ENCODE data around the gene TSPAN9.
A peak's percentile ranks its signal among the peaks of the same experiment; 100 is the strongest.

The TSPAN9 gene

DNA sequence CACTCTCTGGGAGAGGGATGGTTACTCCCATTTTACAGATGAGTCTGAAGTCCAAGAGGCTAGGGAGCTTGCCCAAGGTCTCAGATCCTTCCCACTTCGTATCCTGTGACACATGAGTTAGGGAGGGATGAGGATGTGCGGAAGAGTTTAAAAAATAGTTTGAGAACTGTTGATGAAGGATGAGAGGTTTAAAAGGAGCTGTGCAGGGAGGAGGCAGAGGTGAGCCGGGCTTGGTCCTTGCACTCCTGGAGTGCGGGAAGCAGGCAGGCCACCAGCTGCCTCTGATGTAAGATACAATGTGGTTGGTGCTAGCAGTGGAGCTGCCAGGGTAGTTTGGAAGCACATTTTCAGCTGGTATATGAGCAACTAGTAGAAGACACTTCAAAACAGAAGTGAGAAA is 46.5 kb downstream of the TSPAN9 start:
- DNase-seq (ENCODE audit: low read depth): no peak

DNA sequence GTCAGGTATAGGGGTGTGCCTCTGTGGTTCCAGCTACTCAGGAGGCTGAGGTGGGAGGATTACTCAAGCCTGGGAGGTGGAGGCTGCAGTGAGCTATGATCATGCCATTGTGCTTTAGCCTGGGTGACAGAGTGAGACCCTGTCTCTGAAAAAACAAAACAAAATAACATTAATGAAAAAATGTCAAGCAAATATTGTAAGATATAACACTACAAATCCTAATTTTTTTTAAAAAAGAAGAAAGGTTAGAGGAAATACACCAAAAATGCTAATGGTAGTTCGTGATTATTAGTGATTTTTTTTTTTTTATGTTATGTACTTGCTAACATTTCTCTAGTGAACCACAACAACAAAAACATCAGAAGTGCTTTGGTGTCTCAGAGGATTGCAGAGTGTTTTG is 47.7 kb downstream of the TSPAN9 start:
- no peak for DNase-seq (ENCODE audit: low read depth)

DNA sequence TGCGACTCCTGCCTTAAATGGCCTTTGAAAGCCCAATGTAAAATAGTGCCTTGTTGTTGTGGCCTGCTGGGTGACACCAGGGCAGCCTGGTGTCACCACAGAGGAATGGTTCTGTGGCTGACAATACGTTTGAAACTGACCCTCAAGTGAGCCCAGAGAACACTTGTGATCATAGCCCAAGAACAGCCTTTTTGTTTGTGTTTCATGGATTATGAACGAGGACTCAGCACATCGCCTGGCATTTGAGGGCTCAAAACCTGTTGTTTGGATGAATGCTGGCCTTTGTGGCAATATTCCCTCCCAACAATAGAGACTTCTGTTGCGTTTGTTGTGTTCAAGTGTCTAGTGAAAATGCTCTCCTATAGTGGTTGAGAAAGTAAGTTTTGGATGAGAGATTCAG is 48.5 kb downstream of the TSPAN9 start:
- DNase-seq (ENCODE audit: low read depth): no peak

DNA sequence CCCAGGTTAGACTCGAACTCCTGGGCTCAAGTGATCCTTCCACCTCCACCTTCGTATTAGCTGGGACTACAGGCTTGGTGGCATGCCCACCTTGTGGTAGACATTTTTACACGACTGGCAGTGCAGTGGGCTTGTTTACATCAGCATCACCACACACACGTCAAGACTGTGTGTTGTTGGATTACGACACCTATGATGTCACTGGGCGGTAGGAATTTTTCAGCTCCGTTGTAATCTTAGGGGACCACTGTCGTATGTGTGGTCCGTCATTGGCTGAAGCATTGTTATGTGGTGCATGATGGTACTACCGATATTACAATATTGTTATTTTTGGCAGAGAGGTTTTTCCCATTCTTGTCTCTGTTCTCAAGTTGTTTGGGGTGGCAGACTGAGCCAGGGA is 50.7 kb downstream of the TSPAN9 start:
- DNase-seq (ENCODE audit: low read depth): no peak

DNA sequence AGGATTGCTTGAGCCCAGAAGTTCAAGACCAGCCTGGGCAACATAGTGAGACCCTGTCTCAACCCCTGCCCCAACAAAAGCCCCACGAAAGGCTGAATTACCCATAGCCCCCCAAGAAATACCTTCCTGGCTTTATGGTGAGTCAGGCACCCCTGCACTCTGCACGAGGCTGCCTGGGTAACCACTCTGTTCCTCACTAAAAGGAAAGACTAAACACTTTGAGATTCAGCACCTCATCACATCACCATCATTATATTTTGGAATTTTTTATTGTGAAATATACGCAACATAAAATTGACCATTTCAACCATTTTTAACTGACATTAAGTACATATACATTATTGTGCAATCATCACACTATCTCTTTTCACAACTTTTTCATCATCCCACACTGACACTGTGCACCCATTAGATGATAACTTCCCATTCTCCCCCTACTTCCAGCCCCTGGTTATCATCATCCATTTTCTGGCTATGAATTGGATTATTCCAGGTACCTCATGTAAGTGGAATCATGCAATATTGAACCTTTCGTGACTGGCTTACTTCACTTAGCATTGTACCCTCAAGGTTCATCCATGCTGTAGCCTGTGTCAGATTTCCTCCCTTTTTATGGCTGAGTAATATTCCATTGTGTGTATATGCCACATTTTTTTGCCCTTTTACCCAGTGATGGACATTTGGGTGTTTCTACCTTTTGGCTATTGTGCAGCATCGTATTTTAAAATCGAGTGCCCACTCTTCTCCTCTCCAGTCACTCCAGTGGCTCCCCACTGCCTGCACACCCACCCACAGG is 51.5 kb downstream of the TSPAN9 start:
- DNase-seq (ENCODE audit: low read depth): no peak

DNA sequence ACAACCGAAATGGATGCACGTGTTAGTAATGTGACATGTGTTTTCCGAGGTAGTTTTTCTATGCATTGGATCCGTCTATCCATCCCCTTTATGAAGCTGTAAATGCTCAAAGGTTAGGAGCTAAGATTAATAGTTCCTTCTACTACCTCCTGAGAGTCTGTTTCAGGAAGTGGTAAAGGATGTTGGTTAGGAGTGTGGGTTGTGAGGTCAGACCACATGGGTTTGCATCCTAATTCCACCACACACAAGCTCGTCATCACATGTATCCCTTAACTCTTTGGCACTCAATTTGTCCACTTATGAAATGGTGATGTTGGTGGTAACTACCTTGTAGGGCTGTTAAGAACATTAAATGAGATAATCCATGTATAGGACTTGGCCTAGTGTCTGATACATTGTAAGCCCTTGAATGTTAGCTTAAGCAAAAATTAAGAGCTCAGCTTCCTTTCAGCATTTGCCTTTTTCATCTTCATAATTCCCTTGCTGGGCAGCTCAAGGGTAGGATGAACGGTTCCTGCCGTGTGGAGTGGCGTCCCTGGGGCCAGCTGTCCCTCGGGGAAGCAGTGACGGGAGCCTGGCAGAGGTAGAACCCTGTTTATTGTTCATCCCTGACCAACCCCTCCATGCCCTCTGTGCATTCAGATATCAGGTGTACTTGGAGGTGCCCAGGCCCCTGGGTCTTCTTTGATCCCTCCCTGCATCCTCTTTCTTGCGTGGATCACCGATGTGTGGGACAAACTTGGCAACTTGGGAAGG is 52.3 kb downstream of the TSPAN9 start:
- no peak for DNase-seq (ENCODE audit: low read depth)

DNA sequence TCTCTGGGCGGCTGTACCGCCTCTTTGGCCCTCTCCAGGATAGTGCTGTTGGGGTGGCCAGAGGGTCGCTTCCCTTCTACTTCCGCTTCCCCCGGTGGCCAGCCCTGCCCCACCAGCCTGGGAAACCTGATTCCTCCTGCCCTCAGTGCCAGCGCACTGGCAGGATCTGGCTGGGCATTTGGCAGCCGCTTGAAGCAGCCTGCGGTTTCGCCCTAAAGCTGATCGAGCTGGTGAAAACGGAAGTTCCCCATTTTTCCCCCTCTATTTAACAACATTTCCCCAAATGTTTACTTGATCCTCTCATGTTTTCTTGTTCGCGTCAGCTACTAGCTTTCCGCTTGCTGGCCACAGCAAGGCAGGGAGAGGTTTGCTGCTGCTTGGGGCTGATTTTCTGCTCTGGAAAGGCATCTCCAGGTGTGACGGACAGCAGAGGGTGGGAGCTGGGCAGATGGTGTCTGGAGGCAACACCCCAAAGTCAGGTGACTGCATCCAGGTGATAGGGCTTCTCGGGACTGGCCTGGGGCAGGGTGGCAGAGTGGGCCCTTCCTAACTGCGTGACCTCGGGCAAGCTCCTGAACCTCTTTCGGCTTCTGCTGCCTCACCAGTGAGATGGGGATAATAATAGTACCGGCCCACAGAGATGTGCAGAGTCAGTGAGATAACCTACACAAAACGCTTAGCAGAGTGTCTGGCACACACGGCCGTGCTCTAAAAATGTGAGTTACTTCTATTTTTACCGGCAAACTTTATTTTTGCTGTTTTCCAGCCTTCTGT is 53.1 kb downstream of the TSPAN9 start:
- no peak for DNase-seq (ENCODE audit: low read depth)

DNA sequence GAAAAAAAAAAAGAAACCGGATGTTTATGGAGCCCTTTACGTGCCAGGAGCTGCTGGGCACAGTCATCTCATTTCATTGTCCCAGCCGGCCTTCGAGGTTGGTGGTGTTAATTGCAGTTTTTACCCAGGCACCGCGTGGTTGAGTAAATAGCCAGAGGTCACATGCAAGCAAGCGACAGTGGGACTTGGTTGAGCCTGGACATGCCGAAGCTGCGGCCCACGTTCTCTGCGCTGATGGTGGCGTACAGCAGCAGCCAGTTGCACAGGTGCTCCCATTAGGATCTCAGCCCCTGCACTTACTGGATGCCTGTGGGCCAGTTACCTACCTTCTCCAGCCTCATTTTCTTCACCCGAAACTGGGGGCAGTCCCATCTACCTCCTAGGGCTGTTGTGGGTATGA is 54.0 kb downstream of the TSPAN9 start:
- DNase-seq (ENCODE audit: low read depth): no peak

DNA sequence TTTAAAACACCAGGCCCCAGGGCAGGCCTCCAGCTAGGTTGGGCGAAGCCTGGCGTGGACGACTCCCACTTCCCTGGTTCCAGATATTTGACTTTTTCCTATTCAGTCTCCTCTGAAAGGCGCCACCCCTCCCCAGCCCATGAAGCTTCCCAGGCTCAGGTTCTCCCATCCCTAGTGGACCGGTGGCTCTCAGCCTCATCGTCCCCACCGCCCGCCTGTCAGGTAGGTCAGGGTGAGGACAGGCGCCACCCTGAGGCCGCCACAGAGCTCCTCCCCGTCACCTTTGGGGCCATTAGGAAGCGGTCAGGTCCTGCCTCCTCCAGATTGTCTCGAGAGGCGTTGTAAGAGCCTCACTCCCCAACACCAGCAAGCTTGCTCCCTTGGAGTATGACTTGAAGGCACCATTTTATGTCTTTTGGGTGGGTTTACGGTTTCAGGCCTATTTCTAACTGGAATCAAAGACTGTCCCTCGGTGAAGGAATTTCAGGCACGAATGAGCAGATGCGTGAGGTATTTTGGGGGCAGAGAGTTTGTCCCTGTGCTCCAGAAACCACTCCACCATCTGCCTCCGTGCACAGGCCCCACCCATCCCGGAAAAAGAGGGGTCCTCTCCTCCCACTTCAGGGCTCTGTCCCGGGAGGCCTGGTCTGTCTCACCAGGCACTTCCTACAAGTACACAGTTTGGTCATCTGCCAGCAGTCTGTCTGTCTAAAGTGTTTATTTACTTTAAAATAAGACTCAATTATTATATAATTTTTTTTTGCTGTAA is 55.6 kb downstream of the TSPAN9 start:
- DNase-seq (ENCODE audit: low read depth): peak; percentile 35

DNA sequence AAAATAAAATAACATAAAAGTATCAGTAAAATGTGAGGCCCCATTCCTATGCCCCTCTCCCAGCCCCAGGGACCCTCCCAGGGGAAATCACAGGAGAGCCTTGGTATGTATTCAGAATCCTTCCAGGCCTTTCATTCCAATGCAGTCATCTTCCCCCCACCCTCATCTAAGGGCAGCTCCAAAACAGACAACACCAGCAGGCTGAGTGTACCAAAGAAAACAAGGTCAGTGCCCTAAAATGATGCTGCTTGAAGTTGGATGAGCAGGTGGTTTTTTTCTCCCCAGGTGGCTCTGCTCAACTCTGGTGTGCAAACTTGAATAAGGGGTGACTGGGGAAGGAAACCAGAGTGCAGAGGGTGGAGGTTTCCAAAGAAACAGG is 56.2 kb downstream of the TSPAN9 start:
- DNase-seq (ENCODE audit: low read depth): peak; percentile 15

DNA sequence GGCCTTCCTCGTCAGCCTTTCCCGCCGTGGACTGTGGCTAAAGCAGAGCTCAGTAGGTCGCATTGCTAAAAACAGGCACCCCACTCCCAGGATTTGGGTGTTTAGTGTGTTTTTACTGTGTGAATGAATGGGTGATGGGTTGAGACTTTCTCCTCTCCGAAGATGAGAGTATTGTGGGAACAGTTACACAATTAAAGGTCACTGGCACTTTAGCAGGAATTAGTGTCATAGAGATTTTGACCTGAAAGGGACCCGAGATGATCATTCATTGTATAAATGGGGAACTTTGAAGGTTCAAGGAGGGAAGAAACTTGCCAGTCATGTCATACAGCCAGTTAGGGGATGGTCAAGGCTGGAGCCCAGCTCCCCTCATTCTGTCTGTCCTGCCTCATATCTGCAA is 56.9 kb downstream of the TSPAN9 start:
- DNase-seq (ENCODE audit: low read depth): no peak

DNA sequence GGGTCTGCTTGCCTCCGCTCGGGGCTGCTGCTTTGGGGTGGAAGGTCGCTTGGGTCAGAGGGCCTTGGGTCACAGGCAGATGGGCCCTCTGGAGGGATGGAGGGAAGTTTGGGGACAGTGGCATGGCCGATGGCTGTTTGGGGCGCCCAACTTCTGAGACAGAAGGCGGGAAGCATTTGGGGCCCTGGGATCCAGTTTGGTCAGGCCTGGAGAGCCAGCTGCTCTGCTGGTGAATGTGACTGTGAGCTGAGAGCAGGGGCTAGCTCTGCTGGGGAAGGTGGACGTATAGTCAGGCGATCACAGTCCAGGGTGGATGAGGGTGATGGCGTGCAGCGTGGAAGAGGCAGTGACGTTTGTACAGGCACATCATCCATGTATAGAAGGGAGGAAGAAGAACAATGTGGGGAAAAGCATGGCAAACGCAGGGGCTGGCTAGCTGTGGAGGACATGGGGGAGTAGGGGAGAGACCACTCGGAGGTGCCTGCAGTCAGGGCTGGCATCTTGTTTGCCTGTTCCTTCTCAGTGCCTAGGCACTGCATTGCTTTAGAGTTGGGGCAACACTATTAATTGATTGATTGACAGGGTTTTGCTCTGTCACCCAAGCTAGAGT is 57.5 kb downstream of the TSPAN9 start:
- no peak for DNase-seq (ENCODE audit: low read depth)

DNA sequence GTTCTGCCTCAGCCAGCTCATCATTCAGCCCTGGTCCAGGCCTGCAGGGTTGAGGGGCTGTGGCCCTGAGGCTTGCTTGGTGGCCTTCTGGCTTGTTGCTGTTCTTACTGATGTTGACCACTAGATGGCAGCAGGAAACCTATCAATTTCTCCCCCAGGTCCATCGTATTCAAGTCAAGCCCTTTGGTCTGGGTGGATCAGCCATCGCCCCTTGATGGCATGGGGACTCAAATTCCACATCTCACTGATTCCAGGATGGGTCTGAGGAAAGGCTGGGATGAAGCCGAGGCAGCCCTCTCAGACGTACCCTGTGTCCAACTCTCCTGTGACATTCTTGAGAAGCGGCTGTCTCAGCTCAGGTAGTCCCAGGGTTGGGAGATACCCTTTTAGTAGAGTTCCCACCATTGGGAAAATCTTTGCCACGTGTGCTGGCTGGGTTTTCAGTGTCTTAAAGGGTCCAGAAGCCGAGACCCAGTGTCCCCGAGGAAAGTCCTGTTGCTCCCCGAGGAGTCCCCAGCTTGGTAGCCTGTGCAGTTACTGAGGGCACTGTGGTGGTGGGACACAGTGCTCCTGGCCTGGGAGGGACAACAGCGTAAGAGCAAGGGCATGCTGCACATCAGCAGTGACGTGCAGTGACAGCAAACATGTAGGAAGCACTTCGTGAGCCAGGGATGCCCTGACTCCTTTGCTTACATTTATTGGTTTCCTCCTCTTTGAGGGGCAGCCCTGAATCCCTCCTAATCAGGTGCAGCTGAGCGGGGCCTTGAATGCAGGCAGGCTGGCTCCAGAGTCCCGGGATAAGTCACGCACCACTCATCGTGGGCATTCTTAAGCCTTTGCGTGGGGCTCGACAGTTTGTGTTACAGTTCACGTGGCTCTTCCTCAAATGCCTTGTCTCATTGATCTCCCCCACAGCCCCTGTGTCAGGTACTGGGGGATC is 58.6 kb downstream of the TSPAN9 start:
- no peak for DNase-seq (ENCODE audit: low read depth)

DNA sequence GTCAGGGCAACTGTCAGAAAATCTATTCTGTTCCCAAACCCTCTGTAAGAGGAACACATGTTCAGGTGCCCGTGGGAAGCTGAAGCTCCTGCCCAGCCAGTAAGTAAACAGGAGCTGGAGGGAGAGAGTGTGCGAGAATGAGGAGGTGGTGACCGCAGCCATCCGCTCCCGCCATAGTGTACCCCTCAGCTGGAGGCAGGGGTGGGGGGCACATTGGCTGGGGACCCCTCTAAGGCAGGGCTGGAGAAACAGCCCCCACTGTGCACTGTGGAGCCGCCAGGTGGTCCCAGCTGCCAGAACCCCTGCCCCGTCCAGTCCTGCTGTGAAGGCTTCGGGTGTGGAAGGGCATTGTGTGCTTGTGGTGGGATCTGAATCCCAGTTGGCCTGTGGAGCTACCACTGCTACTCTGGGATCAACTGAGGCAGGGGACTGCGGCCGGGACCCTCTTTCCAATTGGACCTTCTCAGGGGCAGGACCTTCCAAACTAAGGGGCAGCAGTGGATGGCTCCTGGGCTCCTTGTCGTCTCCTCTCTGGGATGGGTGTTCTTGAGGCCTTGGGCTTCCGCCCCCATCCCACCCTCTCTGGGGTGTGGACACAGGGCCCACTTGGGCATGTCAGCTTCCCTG is 59.6 kb downstream of the TSPAN9 start:
- no peak for DNase-seq (ENCODE audit: low read depth)

DNA sequence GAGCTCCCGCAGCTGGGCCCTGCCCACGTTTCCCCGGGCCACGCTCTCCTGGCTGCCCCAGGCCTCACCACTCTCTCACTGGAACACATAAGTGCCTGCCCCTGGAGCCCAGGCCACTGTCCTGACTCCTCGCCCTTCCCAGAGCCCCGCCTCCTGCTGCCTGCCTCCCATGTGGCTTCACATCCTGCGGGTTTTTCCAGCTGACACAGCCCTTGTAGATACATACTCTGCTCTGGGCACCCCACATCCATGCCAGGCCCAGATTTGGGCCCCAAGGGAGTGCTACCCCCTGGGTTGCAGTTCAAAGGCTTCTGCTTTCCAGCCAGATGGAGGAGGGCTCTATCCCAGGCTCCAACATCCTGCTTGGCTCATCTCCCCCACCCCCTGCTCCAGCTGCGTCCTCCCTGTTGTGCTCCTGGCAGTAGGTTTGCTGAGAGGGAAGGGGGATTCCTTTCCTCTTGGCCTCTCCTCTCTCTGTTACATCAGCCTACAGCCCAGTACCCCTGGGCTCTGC is 60.1 kb downstream of the TSPAN9 start:
- no peak for DNase-seq (ENCODE audit: low read depth)

DNA sequence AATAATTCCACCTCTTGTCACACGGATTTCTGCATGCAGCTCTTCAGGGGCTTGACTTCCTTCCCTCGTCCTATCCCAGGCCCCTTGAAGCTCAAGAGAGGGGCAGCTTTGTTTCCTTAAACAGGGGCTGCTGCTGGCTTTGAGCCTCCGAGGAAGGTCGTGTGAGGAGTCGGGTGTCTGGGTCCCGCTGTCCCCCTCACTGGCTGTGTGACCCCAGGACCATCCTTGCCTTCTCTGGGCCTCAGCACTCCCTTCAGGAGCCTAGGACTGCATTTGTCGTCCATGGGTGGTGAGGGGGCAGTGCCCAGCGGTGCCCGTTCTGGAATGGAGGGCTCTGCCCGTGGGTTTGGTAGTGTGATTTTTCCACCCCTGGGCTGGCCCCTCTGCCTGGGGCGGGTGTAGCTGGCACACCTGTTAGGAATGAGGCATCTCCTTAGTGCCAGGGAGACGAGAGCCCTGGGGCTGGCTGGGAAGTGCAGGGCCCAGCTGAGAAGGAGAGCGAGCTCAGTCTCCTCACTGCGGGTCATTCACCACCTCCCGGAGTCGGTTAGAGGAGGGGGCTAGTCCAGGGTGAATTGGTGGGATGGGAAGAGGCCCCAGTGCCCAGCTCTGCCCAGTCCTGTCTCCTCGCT is 60.8 kb downstream of the TSPAN9 start:
- DNase-seq (ENCODE audit: low read depth): no peak

DNA sequence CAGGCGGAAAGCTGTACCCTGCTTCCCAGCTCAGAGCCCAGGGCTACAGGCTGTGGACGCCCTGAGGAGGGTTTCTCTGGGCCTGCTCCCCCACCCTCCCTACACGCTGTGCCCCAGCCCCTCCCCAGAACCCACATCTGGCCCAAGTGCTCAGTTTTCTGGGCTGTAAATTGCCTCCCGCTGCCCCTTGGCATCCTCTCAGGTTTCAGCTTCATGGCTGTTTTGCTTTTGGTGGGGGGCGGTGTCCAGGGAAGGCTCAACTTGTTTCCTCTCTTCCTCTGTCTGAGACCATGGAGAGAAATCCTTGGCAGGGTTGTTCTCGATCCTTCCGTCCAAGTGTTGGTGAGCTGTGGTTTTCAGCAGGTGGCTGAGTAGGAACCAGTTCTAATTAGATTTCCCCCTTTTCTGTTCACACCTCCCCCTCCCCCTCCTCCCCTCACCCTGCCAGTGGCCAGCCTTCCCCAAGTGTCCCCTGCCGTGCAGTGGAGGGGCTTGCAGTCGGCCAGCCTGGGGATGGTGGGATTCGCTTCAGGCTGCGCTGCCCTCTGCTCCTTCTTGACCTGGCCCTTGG is 61.8 kb downstream of the TSPAN9 start:
- no peak for DNase-seq (ENCODE audit: low read depth)

DNA sequence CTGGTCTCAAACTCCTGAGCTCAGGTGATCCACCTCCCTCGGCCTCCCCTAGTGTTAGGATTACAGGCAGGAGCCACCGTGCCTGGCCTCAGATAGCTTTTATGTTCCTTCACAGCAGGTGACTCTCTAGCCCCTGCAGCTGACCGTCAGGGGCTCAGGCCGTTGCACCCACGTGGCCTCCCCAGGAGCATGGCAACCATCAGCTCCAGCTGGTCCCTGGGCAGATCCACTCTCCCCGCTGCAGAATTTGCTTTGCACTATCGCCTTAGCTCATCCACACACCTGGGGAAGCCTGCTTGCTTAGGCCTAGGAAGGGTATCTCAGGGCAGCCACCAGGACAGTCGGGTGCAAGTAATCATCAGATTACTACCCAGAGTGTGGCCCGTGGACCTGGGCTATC is 62.6 kb downstream of the TSPAN9 start:
- no peak for DNase-seq (ENCODE audit: low read depth)

DNA sequence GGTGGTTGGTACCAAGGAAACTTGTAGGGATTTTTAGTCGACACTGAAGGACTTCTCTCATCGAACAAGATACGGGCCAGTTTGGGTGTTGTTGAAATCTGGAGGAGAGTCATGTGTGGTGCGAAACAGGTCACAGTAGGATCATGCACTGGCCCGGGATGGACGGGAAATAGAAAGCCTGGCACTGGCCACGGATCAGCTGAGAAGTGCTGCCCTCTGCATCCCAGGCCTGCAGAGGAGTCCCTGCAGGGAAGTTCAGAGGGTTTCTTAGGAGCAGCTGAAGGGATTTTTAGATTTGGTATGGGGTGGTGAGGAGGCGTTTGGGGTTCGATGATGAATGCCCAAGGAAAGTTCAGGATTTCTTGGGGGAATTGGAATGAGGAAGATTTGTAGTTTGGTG is 63.1 kb downstream of the TSPAN9 start:
- DNase-seq (ENCODE audit: low read depth): no peak

Data from GM04503 (cell line).